Activated CD4-positive, alpha-beta T cell treated with anti-CD3 and anti-CD28 coated beads, Interleukin-2, amount 50 U/mL, for 4 hours (primary cell): ENCODE data around the gene TK1.
"Not testable (repeated sequence)": the region's sequence is repeated elsewhere in the genome, so short reads cannot be mapped to it uniquely, and the experiment has no call there.

Source experiments
- DNase-seq, 2 experiments: peaks; one replicate each; pipeline ENCODE4 v3.0.0-alpha.2; 2020

Gene TK1

DNA sequence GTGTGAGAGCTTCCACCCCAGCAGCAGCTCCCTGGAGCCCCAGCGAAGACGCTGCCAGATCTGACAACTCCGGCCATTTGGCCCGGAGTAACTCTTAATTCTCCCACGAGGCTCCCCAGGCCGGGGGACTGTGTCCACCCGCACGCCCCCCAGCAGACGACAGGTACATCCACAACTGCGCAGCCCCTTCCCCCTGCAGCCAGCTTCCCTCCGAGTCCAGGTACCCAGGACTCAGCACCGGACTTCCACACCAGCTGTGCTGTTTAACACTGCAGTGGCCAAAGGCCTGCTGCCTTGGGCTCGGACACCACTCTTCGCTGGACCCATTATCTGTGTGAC, 11.2 kb downstream of the TK1 start:
- DNase-seq: no peak

DNA sequence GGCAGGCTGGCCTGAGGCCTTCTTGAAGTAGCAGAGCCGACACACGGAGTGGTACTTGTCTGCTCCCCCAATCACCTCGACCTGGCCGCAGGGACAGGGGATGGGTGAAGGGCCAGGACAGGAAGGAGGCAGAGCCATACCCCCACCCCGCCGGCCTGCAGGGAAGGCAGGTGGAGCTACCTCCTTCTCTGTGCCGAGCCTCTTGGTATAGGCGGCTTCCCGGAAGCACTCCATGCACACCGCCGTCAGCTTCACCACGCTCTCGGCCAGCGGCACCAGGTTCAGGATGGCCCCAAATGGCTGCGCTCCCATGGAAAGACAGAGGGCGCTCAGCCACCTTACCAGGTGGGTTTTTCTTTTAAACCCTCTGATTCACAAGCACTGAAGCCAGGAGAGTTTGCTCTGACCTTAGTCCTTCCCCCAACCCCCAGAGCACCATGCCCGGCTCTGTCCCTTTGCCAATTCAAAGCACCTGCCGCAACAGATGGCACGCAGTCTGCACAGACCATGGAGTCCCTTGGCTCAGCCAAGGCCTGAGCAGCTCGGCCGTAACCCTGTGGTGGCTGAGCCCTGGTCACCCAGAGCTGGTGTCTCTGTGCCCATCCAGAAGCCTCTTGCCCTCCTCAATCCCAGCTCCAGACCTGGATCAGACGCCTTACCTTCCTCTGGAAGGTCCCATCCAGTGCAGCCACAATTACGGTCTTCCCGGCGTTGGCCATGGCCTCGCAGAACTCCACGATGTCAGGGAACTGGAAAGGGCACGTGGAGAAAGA, 11.8 kb downstream of the TK1 start:
- no peak for DNase-seq

DNA sequence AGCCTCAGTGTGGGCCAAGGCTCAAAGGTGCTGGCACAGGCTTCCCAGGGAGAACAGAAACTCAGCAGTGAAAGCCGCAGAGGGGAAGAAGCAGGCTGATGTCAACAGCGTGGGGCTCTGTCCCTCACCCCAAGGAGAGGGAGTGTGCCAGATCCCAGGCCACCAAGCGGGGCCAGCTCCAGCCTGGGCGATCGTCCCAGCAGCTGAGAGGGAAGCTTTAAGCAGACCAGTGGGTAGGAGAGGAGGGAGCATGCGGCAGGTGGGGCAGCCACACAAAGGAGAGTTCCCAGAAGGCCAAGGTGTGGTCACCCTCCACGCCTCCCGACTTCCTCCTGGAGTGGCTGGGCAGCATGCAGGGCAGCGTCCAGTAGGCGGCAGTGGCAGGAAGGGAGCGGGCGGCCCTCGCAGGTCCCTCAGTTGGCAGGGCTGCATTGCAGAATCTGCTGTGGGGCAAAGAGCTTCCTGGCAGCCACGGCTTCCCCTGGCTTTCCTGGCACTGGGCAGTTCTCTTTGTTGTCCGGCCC, 12.4 kb downstream of the TK1 start:
- DNase-seq: no peak

DNA sequence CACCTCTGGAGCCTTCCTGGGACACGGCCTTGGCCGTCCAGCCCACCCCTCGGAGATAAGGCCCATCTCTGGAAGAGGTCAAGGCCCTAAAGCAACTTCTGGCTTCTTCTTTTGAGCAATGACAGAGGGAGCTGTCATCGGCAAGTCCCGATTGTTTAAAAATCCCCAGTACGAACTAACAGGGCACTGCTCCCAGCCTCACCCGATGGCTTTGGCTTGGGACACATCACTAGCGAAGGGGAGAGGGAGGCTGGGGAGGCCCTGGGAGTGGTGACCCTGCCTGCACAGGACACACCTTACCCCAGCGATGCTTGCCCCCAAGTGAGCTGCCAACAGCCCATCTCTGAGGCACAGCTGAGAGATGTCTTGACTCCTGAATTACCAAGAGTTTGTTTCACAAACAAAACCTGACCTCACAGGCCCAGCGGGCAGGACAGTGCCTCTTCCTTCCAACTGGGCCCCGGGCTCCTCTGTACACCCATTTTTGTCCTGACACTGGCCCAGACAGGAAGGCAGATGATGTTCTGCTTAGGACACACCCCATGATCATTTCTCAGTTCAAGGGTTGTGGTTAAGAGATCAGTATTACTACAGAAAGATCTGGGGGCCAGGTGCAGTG, 13.6 kb downstream of the TK1 start:
- no peak for DNase-seq

DNA sequence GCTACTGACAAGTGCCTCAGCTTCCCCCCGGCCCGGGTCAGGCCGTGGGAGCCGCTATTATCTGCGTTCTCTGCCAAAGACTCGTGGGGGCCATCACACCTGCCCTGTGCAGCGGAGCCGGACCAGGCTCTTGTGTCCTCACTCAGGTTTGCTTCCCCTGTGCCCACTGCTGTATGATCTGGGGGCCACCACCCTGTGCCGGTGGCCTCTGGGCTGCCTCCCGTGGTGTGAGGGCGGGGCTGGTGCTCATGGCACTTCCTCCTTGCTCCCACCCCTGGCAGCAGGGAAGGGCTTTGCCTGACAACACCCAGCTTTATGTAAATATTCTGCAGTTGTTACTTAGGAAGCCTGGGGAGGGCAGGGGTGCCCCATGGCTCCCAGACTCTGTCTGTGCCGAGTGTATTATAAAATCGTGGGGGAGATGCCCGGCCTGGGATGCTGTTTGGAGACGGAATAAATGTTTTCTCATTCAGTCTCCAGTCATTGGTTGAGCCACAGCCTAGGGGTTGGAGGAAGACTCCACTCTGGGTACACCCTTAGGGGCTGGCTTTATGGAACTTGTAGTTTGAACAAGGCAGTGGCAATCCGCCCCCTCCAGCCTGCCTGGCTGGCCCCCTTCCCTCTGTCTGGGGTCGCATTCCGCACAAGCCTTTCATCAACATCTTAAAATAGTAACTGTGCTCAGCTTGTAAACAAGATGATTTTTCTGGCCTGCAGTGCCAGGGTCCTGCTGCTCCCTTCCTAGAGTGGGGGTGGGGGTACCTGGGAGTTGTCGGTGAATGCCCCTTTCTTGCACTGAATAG, 14.4 kb downstream of the TK1 start:
- no peak for DNase-seq

DNA sequence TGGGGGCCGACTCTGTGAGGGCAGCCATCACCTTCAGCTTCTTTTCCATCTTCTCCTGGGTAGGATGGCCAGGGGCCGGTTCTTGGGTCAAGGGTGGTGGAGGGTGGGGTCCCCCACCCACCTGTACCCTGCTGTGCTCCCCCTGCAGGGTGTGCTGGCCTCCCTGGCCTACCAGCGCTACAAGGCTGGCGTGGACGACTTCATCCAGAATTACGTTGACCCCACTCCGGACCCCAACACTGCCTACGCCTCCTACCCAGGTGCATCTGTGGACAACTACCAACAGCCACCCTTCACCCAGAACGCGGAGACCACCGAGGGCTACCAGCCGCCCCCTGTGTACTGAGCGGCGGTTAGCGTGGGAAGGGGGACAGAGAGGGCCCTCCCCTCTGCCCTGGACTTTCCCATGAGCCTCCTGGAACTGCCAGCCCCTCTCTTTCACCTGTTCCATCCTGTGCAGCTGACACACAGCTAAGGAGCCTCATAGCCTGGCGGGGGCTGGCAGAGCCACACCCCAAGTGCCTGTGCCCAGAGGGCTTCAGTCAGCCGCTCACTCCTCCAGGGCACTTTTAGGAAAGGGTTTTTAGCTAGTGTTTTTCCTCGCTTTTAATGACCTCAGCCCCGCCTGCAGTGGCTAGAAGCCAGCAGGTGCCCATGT, 15.1 kb downstream of the TK1 start:
- not testable (repeated sequence) for DNase-seq

DNA sequence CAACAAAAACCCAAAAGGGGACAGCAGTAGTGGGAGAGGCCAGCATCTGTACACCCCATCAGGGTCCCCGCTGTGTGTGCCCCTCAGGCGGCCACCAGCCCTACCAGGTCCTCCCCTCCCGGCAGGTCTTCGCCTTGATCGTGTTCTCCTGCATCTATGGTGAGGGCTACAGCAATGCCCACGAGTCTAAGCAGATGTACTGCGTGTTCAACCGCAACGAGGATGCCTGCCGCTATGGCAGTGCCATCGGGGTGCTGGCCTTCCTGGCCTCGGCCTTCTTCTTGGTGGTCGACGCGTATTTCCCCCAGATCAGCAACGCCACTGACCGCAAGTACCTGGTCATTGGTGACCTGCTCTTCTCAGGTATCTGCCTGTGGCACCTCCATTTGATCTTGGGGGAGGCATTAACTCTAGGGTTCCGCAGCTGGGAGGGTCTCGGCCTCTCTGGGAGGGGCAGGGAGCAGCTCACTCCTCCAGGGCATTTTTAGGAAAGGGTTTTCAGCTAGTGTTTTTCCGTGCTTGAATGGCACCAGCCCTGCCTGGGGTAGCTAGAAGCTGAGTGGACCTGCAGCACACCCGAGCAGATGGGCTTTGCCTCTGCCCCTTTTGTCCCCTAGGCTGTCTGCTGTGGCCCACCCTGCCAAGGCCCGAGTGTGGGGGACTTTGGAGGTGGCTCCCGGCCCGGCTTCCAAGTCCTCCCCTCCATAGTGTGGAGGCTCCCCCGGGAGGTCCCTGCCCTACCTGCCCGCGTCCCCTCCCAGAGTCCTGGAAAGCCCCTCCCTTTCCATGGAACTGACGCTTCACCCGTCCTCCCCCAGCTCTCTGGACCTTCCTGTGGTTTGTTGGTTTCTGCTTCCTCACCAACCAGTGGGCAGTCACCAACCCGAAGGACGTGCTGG, 15.9 kb downstream of the TK1 start:
- no peak for DNase-seq

DNA sequence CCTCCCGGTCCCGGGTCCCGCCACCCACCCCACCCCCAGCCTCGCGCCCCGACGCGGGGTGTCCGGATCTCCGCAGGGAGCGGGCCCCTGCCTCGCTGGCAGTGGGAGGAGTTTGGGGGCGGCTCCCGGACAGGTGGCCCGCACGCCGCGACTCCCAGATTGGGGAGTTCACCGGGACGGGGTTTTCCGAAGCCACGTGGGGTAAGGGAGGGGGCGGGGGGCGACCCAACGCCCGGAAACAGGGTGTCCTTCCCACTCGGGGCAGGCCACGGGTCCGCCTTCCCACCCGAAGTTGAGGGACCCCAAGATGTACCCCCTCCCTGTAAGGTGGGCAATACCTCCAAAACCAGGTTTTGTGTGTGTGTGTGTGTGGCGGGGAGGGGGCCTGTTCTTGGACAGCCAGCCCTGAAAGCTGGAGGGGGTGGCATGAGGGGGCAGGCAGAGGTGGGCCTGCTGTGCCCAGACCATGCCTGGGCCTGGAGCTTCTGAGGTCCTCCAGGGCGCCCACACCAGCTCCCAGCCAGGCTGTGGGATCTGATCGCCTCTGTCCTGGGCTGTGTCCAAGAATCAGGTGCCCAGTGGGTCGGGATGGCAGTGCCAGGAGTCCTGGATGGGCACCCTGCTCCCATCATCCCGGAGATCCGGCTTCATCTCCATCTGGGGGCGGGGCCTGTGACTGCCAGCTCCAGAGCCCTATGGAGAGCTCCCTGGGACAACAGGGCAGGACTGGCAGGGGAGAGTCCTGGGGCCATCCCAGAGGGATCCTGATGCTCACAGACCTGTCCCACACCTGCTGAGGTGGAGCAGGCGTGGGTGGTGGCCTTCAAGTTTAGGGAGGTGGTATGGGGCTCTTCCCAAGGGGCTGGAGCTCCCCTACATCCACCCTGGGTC, 17.7 kb downstream of the TK1 start:
- peak; percentile 39 to 57 for DNase-seq

DNA sequence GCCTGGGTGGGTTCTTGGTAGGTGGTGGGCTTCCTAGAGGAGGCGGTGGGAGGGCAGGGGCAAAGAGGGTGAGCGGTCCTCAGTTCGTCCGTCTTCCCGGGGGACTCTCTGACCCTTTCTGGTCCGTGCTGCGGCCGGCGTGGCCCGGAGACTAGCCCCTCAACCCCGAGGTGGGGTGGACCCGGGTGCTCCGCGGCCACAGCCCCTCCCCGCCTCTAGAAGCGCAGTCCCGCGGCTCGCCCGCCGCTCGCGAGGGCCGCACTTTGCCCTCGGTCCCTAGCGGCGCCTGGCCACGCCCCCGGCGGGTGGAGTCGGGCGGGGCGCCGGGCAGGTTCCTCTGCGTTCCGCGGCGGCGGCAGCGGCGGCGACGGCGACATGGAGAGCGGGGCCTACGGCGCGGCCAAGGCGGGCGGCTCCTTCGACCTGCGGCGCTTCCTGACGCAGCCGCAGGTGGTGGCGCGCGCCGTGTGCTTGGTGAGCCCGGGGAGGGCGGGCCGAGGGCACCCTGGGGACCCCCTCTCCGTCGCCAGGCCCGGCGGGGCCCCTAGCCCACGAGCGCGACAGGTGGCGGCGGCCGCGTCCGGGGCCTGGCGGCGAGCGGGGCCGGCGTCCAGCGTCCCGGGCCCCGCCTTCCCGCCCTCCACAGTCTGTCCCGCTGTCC, 18.5 kb downstream of the TK1 start, which contains the start of gene SYNGR2:
TSS of gene SYNGR2 (plus strand) at position 340 of the 661 bp plus-strand sequence. CDS start at position 376, 36 bp downstream.
- DNase-seq: peak; percentile 78 to 81

DNA sequence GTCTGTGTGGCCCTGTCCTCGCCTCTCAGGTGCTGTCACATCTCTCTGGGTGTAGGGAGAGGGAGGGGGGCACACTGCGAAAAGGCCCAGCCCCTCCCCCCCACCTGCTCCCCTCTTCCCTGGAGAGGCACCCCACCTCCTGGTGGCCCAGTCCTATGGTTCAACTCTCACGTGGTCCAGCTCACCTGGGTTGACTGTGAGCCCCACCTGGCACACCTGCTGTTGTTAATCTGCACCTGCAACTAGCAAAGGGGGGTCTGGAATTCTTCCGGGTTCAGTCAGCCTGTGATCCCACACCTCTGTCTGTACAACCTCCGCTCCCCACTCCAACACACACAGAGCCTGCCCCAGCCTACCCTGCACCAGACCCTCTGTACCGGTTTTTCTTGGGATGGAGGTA, 20.4 kb downstream of the TK1 start:
- DNase-seq: no peak

DNA sequence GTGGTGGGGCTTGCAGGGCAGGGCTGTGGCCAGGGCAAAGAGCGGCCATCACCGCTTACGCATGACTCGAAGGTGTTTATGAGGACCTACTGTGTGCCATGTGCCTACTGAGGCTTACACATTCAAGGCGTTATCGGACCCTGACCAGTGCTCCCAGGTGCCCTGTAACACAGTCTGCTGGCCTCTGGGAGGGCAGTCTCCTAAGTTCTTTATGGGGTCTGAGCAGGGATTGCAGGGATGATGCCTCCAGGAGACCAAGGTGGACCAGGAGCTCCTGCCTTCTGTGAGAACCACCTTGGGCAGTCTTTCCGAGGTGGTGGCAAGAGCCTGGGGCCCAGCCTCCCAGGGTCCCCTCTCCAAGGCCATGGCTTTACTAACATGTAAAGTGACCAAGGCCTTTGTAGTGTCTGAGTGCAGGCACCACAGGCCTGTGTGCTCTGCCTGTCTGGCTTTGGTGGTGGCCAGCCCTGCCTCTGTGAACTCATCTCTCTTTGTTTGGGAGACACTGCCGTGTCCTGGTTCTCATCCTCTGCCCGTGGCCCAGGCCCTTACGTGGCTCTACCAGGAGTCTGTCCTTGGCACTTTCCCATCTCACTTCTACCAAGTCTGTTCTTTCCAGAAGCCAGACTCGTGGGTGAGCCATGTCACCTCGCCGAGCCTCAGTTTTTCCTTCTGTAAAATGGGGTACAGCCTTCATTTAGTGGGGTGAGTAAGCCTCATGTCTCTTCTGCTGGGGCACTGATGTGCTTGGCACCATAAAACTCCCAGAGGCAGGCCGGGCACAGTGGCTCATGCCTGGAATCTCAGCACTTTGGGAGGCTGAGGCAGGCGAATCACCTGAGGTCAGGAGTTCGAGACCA, 21.9 kb downstream of the TK1 start:
- no peak for DNase-seq

DNA sequence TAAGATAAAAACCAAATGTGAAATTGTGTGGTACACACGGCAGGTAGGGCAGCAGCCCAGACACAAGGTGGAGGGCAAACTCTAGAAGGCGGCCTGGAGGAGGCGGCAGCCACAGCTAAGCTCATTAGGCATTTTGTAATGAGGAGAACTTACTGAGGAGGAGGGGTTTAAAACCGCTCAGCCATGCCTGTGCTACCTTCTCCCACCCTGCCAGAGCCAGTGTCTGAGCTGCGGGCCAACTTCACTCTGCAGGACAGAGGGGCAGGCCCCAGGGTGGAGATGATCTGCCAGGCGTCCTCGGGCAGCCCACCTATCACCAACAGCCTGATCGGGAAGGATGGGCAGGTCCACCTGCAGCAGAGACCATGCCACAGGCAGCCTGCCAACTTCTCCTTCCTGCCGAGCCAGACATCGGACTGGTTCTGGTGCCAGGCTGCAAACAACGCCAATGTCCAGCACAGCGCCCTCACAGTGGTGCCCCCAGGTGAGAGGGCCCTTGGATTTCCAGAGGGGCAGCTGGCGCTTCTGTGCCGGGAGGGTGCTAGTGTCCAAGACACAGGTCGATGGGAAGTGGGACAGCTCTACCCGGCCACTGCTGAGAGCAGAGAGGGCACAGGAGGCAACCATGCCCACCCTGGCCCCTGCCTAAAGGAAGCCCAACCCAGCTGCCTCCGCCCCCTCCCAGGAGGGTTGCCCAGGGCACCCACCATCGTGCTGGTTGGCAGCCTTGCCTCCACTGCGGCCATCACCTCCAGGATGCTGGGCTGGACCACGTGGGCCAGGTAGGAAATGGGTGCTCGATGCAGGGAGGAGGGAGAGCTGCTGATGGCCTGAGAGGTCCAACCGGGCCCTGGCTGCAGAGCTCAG, 22.7 kb downstream of the TK1 start:
- no peak for DNase-seq

DNA sequence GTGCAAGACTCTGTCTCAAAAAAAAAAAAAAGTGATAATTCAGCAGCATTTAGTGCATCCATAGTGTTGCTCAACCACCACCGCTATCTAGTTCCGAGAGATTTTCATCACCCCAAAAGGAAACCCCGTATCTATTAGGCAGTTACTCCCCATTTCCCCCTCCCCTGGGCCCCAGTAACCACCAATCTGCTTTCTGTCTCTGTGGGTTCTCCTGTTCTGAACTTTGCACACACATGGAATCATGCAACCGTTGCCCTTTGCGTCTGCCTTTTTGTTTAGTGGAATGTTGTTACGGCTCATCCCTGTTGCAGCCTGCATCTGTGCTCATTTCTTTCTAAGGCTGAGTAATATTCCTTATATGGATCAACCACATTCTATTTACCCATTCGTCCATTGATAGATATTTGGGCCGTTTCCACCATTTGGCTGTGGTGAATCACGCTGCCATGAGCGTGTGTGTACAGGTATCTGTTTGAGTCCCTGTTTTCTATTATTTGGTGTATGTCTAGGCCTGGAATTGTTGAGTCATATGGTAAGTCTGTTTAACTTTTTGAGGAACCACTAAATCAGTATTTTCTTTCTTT, 27.2 kb downstream of the TK1 start:
- DNase-seq: no peak

DNA sequence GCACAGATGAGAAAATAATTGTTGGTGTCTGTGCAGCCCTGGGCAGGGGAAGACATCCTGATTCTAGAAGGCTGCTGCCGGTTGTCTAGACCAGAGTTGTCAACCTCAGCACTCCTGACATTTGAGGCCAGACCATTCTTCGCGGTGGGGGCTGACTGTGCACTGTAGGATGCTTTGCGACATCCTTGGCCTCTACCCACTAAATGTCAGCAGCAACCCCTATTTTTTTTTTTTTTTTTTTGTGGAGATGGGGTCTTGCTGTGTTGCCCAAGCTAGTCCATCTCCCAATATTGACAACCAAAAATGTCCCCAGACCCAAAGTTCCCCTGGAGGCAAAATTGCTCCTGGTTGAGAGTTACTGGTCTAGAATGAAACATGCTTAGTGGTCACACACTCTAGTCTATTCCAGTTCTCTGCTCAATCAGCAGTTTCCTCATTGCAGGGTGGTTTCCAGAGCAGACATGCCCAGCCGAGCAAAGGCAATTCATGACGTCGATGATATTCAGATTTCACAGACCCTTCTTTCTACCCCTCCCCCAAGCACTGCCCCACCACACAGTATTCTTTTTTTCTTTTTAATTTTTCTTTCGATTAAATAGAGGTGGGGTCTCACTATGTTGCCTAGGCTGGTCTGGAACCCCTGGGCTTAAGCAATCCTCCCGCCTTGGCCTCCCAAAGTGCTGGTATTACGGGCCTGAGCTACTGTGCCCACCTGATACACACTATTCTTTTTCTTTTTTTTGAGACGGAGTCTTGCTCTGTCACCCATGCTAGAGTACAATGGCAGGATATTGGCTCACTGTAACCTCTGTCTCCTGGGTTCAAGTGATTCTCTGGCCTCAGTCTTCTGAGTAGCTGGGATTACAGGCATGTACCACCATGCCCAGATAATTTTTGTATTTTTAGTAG, 31.7 kb downstream of the TK1 start:
- DNase-seq: no peak

DNA sequence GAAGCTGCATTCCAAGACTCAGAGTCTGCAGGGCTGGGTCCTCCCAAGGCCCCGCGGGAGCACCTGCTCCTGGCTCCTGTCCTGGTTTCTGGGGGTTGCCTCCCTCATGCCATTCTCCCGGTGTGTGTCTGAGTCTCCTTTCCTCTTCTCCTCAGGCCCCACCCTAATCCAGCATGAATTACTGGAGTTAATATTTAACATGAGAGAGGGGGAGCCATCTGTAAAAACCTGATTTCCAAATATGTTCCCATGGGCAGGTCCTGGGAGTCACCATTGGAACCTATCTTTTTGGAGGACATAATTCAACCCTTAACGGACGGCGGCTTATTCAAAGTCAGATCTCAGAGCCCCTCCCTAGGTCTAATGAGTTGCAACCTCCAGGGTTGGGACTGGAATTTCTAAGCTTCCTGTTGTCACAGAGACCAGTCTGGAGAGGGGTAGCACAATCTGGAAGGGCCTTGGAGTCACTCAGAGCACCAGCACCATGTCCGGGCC, 35.3 kb downstream of the TK1 start:
- no peak for DNase-seq

DNA sequence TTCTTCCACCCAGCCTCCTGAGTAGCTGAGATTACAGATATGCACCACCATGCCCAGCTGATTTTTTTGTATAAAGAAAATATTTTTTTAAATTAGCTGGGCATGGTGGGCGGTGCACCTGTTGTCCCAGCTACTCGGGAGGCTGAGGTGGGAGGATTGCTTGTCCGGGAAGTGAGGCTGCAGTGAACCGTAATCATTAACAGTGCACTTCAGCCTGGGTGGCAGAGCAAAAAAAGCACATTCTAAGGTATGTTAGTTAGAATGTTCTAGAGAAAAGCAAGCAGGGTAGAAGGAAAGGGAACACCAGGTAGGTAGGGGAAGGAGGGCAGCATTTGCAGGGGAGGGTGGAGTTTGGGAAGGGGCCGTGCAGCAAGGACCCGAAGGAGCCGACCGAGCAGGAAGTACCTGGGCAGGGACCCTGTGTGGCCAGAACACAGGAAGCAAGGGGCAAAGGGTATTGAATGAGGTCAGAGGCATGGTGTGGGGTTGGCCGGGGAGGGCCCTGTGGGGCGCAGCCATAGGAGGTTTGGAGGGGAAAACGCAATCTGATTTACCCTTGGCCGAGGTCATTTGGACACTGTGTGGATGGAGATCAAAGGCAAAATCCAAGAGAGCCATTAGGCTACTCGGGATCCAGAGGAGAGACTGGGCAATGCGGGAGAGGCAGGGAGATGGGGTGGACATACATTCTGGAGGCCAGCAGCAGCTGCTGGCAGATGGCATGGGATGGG, 38.4 kb downstream of the TK1 start:
- no peak for DNase-seq
